ENCODE measurements around the gene HLA-B. TPM values are rescaled to one million over a fixed set of nuclear protein-coding genes. Genes with fewer than 3 reads are reported as not detected.
A peak's percentile ranks its signal among the peaks of the same experiment; 100 is the strongest.

HLA-B gene
- total RNA-seq, 1 experiment from 2014 or later, result 68.6 TPM

DNA sequence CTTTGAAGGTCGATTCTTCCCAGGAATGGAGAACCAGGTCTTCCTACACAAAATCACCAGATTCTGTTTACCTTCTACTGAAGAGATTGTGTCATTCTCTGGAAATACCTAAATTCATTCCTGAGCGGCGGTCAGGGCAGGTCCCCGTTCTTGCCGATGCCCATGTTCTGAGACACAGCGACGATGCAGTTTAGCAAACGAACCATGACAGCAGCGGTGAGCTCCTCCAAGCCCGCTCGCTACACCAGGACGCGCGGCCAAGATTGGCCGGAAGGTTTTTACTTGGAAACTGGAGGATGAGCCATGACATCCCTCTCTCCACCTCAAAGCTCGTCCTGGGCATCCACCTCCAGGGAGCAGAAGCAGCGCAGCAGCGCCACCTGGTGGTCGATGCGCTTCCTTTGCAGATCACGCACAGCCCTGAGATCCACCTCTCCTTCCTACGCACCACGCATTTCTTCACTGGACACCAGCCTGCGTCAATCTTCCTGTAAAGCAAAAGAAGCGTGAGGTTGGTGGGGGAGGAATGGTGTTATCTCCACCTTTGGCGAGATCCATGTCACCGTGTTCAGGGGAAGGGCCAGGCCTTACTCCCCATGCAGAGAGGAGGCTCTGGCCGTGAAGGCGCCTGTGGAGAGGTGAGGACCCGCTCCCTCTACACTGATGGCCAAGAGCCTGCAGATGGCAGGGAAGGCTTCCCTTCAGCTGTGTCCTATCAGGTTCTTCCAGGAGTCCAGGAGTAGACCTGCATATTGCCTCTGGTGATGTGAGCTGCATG is 9.9 kb upstream of the HLA-B start:
- Histone ChIP-seq H3K79me2 (ENCODE audit: insufficient read depth, low read length) (no peaks in the 10 kb centered on the region), H4K91ac (ENCODE audit: insufficient read length, low read depth, low read length) (no peak overlapping the region), H4K20me1 (ENCODE audit: control insufficient read depth, insufficient read depth, insufficient read length) (no peaks in the 10 kb centered on the region), H3K18ac (ENCODE audit: insufficient read length, low read depth, low read length) (no peak overlapping the region), H3K23me2 (ENCODE audit: insufficient read length, low read depth, low read length, poor library complexity, severe bottlenecking) (peaks cover 3% of the 10 kb centered on the region), H3K4me2 (ENCODE audit: insufficient read depth, insufficient read length, low read length) (peak overlapping the region; percentile 36), H3K27me3 (ENCODE audit: insufficient read depth, low read length) (no peaks in the 10 kb centered on the region), H3K56ac (ENCODE audit: insufficient read length, low read depth, low read length) (no peak overlapping the region), H2BK120ac (ENCODE audit: low read depth, low read length, poor library complexity, severe bottlenecking) (no peak overlapping the region), H3T11ph (ENCODE audit: low read length) (no peak overlapping the region), H3K27ac (ENCODE audit: insufficient read length, low read depth, low read length) (no peak overlapping the region), H3K9ac (ENCODE audit: extremely low read depth, insufficient read length, low read length) (no peak overlapping the region), H4K5ac (ENCODE audit: insufficient read length, low read depth, low read length) (no peak overlapping the region), H3K4ac (ENCODE audit: low read depth, low read length) (no peak overlapping the region), H4K8ac (replicated peaks; ENCODE audit: insufficient read length, low read depth, low read length) (no peak overlapping the region), H3K4me1 (ENCODE audit: insufficient read depth, low read length) (no peaks in the 10 kb centered on the region), H3K9me3 (ENCODE audit: control insufficient read depth, low read depth, low read length) (no peaks in the 10 kb centered on the region), H2BK15ac (ENCODE audit: low read depth, low read length) (no peak overlapping the region), H2BK5ac (ENCODE audit: insufficient read length, low read length) (no peak overlapping the region), H2AFZ (ENCODE audit: low read length) (no peak overlapping the region), H3K23ac (ENCODE audit: insufficient read length, low read depth, low read length) (no peak overlapping the region), H3K79me1 (ENCODE audit: insufficient read depth, low read depth, low read length, poor library complexity, severe bottlenecking) (no peaks in the 10 kb centered on the region), H2BK20ac (ENCODE audit: low read depth, low read length, poor library complexity, severe bottlenecking) (no peak overlapping the region), H2BK12ac (ENCODE audit: insufficient read length, low read depth, low read length) (no peak overlapping the region), H2AK5ac (ENCODE audit: insufficient read length, low read length) (no peak overlapping the region), H3K14ac (ENCODE audit: insufficient read depth, low read length) (no peak overlapping the region)
- TF ChIP-seq, protein P1, sequence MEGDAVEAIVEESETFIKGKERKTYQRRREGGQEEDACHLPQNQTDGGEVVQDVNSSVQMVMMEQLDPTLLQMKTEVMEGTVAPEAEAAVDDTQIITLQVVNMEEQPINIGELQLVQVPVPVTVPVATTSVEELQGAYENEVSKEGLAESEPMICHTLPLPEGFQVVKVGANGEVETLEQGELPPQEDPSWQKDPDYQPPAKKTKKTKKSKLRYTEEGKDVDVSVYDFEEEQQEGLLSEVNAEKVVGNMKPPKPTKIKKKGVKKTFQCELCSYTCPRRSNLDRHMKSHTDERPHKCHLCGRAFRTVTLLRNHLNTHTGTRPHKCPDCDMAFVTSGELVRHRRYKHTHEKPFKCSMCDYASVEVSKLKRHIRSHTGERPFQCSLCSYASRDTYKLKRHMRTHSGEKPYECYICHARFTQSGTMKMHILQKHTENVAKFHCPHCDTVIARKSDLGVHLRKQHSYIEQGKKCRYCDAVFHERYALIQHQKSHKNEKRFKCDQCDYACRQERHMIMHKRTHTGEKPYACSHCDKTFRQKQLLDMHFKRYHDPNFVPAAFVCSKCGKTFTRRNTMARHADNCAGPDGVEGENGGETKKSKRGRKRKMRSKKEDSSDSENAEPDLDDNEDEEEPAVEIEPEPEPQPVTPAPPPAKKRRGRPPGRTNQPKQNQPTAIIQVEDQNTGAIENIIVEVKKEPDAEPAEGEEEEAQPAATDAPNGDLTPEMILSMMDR (conservative IDR thresholded peaks at IDR 0.05), result peak; percentile 96
- peaks cover 6 to 10% of the 10 kb centered on the region in 2 experiments for H3K4me1 Mint-ChIP-seq
- peaks cover 81% of the 10 kb centered on the region for H3K27me3 Mint-ChIP-seq (ENCODE audit: low read depth)
- DNase-seq, result peak; percentile 95
- H3K4me3 Mint-ChIP-seq, result peak overlapping the region; percentile 40 to 52; a peak in 4 of 5 replicates
- no peak overlapping the region for H3K27ac Mint-ChIP-seq
- WGBS (ENCODE audit: extremely low coverage, insufficient read length, low lambda C conversion rate), result no CpG with 5 or more reads among the region's 30 CpGs
- peaks cover under 1 to 3% of the 10 kb centered on the region in 2 experiments; a peak in 3 of 5 replicates for H3K9me3 Mint-ChIP-seq
- H3K36me3 Mint-ChIP-seq (ENCODE audit: insufficient read depth in 1 of 3, low read depth in 3 of 3), result peaks cover 0 to 1% (median 0%) of the 10 kb centered on the region in 3 experiments; a peak in 2 of 7 replicates
